SH-SY5Y (cell line): Measurements from ENCODE around the gene PRKG1.

Source experiments
- GATA2 ChIP-seq: IDR thresholded peaks from 2 replicates; pipeline ENCODE4 v1.6.1; 2011; ENCODE audit warnings: mild to moderate bottlenecking, low read depth, low read length
- GATA3 ChIP-seq: IDR thresholded peaks from 2 replicates; pipeline ENCODE4 v1.6.1; 2011; ENCODE audit warnings: low read depth, mild to moderate bottlenecking, low read length, moderate library complexity

DNA sequence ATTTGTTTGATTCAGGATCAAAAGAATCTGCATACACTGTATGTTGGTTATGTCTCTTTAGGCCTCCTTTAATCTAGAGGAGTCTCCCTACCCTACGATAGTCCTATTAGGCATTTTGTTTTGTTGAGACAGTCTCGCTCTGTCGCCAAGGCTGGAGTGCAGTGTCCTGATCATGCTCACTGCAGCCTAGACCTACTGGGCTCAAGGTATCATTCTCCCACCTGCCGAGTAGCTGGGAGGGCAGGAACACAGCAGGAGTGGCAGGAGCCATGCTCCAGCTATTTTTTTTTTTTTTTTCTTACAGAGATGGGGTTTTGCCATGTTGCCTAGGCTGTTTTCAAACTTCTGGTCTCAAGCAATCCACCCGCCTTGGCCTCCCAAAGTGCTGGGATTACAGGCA lies 1116.8 kb downstream of the PRKG1 start:
- TF ChIP-seq GATA3 (no peak), GATA2 (no peak)
